ENCODE measurements around the gene OR10H2. TPM values are rescaled to one million over a fixed set of nuclear protein-coding genes. Genes with fewer than 3 reads are reported as not detected.

Gene OR10H2
- total and polyA plus RNA-seq, 2 of the 8 experiments (the other 6 are each of a cell fraction or from before 2014, with no cell fraction given): not detected

- Histone ChIP-seq H3K9me3 (ENCODE audit: insufficient read depth in 2 of 2, low read depth in 1 of 2, low read length in 1 of 2) (peaks cover 77 to 88% of the 10 kb centered on the region in 2 experiments), H3K4me1 (replicated peaks in 1 of 4; ENCODE audit: control insufficient read depth in 3 of 4, insufficient read depth in 4 of 4, low read length in 3 of 4) (no peaks in the 10 kb centered on the region), H4K91ac (replicated peaks; ENCODE audit: insufficient read length, low read length) (no peak overlapping the region), H3K79me2 (ENCODE audit: control insufficient read depth in 1 of 2, insufficient read depth in 2 of 2, low read length in 2 of 2) (no peaks in the 10 kb centered on the region), H3K23me2 (ENCODE audit: low read depth, low read length) (no peaks in the 10 kb centered on the region; the same call in 1 of the 2 replicates), H3K14ac (ENCODE audit: insufficient read length) (no peak overlapping the region), H2AK5ac (ENCODE audit: low read depth, low read length) (no peak overlapping the region), H3K9ac (replicated peaks in 1 of 4; ENCODE audit: extremely low read depth in 1 of 4, low read depth in 3 of 4, low read length in 3 of 4) (no peak overlapping the region), H3K23ac (ENCODE audit: insufficient read length) (no peak overlapping the region), H2BK20ac (ENCODE audit: low read length) (no peak overlapping the region), H3K79me1 (ENCODE audit: low read depth, low read length) (no peaks in the 10 kb centered on the region), H3K27me3 (replicated peaks in 1 of 4; ENCODE audit: control insufficient read depth in 3 of 4, extremely low read depth in 1 of 4, insufficient read depth in 3 of 4, low read length in 3 of 4) (no peaks in the 10 kb centered on the region), H4K8ac (ENCODE audit: extremely low read depth, insufficient read depth, low read length) (no peak overlapping the region), H3K56ac (replicated peaks; ENCODE audit: insufficient read length, low read depth, low read length) (no peak overlapping the region), H4K20me1 (replicated peaks in 1 of 2; ENCODE audit: control insufficient read depth in 1 of 2, insufficient read depth in 2 of 2, low read length in 2 of 2) (no peaks in the 10 kb centered on the region), H3K4ac (replicated peaks; ENCODE audit: insufficient read length, low read depth, low read length) (no peak overlapping the region), H2BK12ac (ENCODE audit: low read depth, low read length) (no peak overlapping the region), H2BK5ac (ENCODE audit: low read depth, low read length) (no peak overlapping the region), H2BK15ac (ENCODE audit: low read length) (no peak overlapping the region), H3K4me3 (ENCODE audit: extremely low read depth in 1 of 4, insufficient read depth in 2 of 4, low read depth in 3 of 4, low read length in 4 of 4) (no peak overlapping the region), H3K27ac (ENCODE audit: low read depth, low read length) (no peak overlapping the region), H3K18ac (ENCODE audit: extremely low read depth, low read length) (no peak overlapping the region), H4K5ac (ENCODE audit: insufficient read length, low read depth, low read length) (no peak overlapping the region), H3K36me3 (ENCODE audit: control insufficient read depth in 2 of 4, insufficient read depth in 4 of 4, low read length in 3 of 4) (no peaks in the 10 kb centered on the region), H2BK120ac (replicated peaks; ENCODE audit: low read depth, low read length) (no peak overlapping the region), H2AFZ (ENCODE audit: low read length) (no peak overlapping the region), H3K4me2 (ENCODE audit: insufficient read depth in 1 of 2, low read depth in 2 of 2, low read length in 2 of 2) (no peak overlapping the region)
- WGBS, 2 experiments (ENCODE audit: extremely low coverage in 1 of 2, insufficient coverage in 1 of 2, insufficient read length in 1 of 2, insufficient replicate concordance in 2 of 2, low coverage in 1 of 2, low lambda C conversion rate in 2 of 2, missing lambda C conversion rate in 1 of 2): 69% methylated on average over 9 of the region's 9 CpGs; no CpG with 5 or more reads in 1 of the 2 experiments
- POLR2A ChIA-PET (ENCODE audit: partially characterized antibody): no interaction called here
- CTCF ChIA-PET (ENCODE audit: partially characterized antibody): no interaction called here
- FAIRE-seq (no peak), DNase-seq (ENCODE audit: low read depth in 1 of 2, low spot score in 2 of 2) (no peak)
- no peak for TF ChIP-seq KDM5A (IDR thresholded peaks at IDR 0.05; ENCODE audit: low read length)
- no peak for TF ChIP-seq TAF1 (IDR thresholded peaks at IDR 0.05; ENCODE audit: low read depth, low read length)
- TF ChIP-seq POLR2A (IDR thresholded peaks at IDR 0.05; ENCODE audit: control extremely low read depth in 1 of 2, low read depth in 2 of 2, low read length in 2 of 2): no peak
- TF ChIP-seq SIX5 (IDR thresholded peaks at IDR 0.05; ENCODE audit: low read depth, low read length): no peak
- no peak for TF ChIP-seq RFX5 (IDR thresholded peaks at IDR 0.05; ENCODE audit: borderline replicate concordance, low read depth, low read length)
- no peak for TF ChIP-seq SP2 (IDR thresholded peaks at IDR 0.05; ENCODE audit: low read length)
- no peak for TF ChIP-seq TBP (IDR thresholded peaks at IDR 0.05; ENCODE audit: low read depth, low read length)
- no peak for TF ChIP-seq SUZ12 (IDR thresholded peaks at IDR 0.05; ENCODE audit: low read length)
- TF ChIP-seq SP1 (IDR thresholded peaks at IDR 0.05; ENCODE audit: low read depth, low read length): no peak
Observed at GRCh38 chr19:15776991-15777970, 49.5 kb downstream of the OR10H2 start.

Measured in H1 (cell line).